Transverse colon (tissue), 4 donors: ENCODE measurements around the gene OR6B2. TPM values are rescaled to one million over a fixed set of nuclear protein-coding genes. Genes with fewer than 3 reads are reported as not detected.

ENCODE experiments used
- DNase-seq: peaks from one replicate; pipeline ENCODE4 v3.0.0-alpha.2; 2019
- H3K27ac ChIP-seq, 4 donors: fragments of 200-600 bp; sonication (generic); 2 replicates each; pipeline ENCODE4 v1.5.1; 2016 to 2018; ENCODE audit warnings: inconsistent platforms in 4 of 4
- H3K27me3 ChIP-seq: fragments of 200-600 bp; sonication (generic); 2 replicates; pipeline ENCODE4 v1.5.1; 2017; ENCODE audit warnings: inconsistent platforms
- H3K36me3 ChIP-seq, 4 donors: fragments of 200-600 bp; sonication (generic); 2 replicates each; pipeline ENCODE4 v1.5.1; 2017 to 2019; ENCODE audit warnings: inconsistent platforms in 4 of 4
- H3K4me1 ChIP-seq, 4 donors: fragments of 200-600 bp; sonication (generic); 2 replicates each; pipeline ENCODE4 v1.5.1; 2017 to 2020; ENCODE audit warnings: inconsistent platforms in 4 of 4
- H3K4me3 ChIP-seq, 4 donors: fragments of 200-600 bp; sonication (generic); 1 replicate in 1 of 4; 2 replicates in 3 of 4; pipeline versions ENCODE4 v1.5.1 to v1.6.1; 2017 to 2019; ENCODE audit warnings: inconsistent platforms in 4 of 4
- H3K9me3 ChIP-seq, 2 donors: fragments of 200-600 bp; sonication (generic); 2 replicates each; pipeline ENCODE4 v1.5.1; 2017 to 2019; ENCODE audit warnings: inconsistent platforms in 2 of 2
- EP300 ChIP-seq: sonication (generic); formaldehyde crosslinking; IDR thresholded peaks from one replicate; pipeline ENCODE4 v1.6.1; 2017; ENCODE audit warnings: antibody characterized with exemption, low read depth
- POLR2A ChIP-seq: fragments of 450-650 bp; IDR thresholded peaks from one replicate; pipeline ENCODE4 v1.6.1; 2016; ENCODE audit warnings: antibody characterized with exemption, mild to moderate bottlenecking, moderate library complexity
- POLR2AphosphoS5 ChIP-seq, 3 donors: sonication (generic); formaldehyde crosslinking; IDR thresholded peaks; one replicate each; pipeline ENCODE4 v1.6.1; 2016; ENCODE audit warnings: antibody characterized with exemption in 3 of 3
- WGBS, 2 donors: methylation state at CpG; one replicate each; pipeline ENCODE4 v1.1.5; 2018; ENCODE audit warnings: low coverage in 1 of 2; 5-methylcytosine and 5-hydroxymethylcytosine counted together
- in situ Hi-C, 4 donors: fragments of 200-750 bp; cut with MboI; loops; one replicate each; pipeline versions ENCODE4 v1.15.0 to v1.15.1; 2017; ENCODE audit warnings: low sequenced_read_pairs in 3 of 4, low pct_ligation_motif_present in 1 of 4, low pct_unique_long_range_greater_than_20kb in 1 of 4
- intact Hi-C: fragments of 100-400 bp; cut with DNase I; formaldehyde crosslinking; loops from one replicate; pipeline ENCODE4 v1.15.1; 2023; ENCODE audit warnings: low total_unique reads
- total RNA-seq, 4 donors: library from RNA; depleted of rRNA; stranded (reverse); fragments of >200 nt; gene quantifications; one replicate each; pipeline ENCODE4 v1.1.0, GENCODE V29; 2016
- TF ChIP-seq, protein P1 (sequence below), 5 experiments: fragments of 200-600 bp in 3 of 5; fragments of 450-650 bp in 2 of 5; sonication (generic) in 3 of 5; IDR thresholded peaks; 1 replicate in 2 of 5; 2 replicates in 3 of 5; pipeline ENCODE4 v1.5.1; 2016 to 2017; ENCODE audit warnings: antibody characterized with exemption in 5 of 5, inconsistent platforms in 3 of 5, mild to moderate bottlenecking in 2 of 5, moderate library complexity in 1 of 5

The OR6B2 gene
- total RNA-seq, 4 donors from 2014 or later, result not detected

DNA sequence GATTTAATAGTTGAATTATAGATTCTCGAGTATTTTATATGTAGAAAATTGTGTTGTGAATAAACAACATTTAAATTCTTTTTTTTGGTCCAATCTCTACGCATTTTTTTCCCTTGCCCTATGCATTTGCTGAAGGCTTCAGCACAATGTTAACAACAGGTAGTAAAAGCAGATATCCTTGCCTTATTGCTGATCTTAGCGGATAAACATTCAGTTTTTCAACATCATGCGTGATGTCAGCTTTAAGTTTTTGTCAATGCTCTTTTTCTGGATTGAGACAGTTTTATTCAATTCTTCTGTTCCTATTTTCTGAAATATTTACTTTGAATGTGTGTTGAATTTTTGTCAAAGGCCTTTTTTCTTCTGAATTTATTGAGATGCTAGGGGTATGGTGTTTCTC, 34.7 kb upstream of the OR6B2 start:
- no peak for DNase-seq
- Histone ChIP-seq H3K4me1 (no peaks in the 10 kb centered on the region), H3K27me3 (peaks cover 18% of the 10 kb centered on the region), H3K9me3 (no peaks in the 10 kb centered on the region), H3K27ac (no peak overlapping the region), H3K4me3 (no peak overlapping the region), H3K36me3 (no peaks in the 10 kb centered on the region)
- TF ChIP-seq POLR2AphosphoS5 (IDR thresholded peaks at IDR 0.05), result no peak
- TF ChIP-seq EP300, result no peak
- no peak for TF ChIP-seq POLR2A
- TF ChIP-seq, protein P1, sequence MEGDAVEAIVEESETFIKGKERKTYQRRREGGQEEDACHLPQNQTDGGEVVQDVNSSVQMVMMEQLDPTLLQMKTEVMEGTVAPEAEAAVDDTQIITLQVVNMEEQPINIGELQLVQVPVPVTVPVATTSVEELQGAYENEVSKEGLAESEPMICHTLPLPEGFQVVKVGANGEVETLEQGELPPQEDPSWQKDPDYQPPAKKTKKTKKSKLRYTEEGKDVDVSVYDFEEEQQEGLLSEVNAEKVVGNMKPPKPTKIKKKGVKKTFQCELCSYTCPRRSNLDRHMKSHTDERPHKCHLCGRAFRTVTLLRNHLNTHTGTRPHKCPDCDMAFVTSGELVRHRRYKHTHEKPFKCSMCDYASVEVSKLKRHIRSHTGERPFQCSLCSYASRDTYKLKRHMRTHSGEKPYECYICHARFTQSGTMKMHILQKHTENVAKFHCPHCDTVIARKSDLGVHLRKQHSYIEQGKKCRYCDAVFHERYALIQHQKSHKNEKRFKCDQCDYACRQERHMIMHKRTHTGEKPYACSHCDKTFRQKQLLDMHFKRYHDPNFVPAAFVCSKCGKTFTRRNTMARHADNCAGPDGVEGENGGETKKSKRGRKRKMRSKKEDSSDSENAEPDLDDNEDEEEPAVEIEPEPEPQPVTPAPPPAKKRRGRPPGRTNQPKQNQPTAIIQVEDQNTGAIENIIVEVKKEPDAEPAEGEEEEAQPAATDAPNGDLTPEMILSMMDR (IDR thresholded peaks at IDR 0.05), result no peak
- intact Hi-C loops (loop anchor here (5.0 kb wide), 1 partner anchor 77 kb away; the partner anchor contains the start of gene OTOS), in situ Hi-C loops (loop anchor here in 1 of 4 donors (10.0 kb wide), 1 partner anchor 70 kb away; the partner anchor contains the start of gene COPS9)
- WGBS, 2 donors, result 82 to 84% methylated on average over 4 of the region's 4 CpGs

GRCh38 chr2:240060977-240061591, 30.9 kb upstream of the OR6B2 start:
- no peak overlapping the region for H3K4me3 ChIP-seq
- no peaks in the 10 kb centered on the region for H3K36me3 ChIP-seq
- no peaks in the 10 kb centered on the region for H3K4me1 ChIP-seq
- no peaks in the 10 kb centered on the region for H3K9me3 ChIP-seq
- no peak overlapping the region for H3K27ac ChIP-seq
- intact Hi-C loops (loop anchor here (5.0 kb wide), 1 partner anchor 81 kb away; the partner anchor contains the start of gene OTOS), in situ Hi-C loops (loop anchor here in 1 of 4 donors (10.0 kb wide), 1 partner anchor 74 kb away; the partner anchor contains the start of gene COPS9)
- no peak for TF ChIP-seq POLR2A
- TF ChIP-seq POLR2AphosphoS5 (IDR thresholded peaks at IDR 0.05), result no peak
- TF ChIP-seq, protein P1 (IDR thresholded peaks at IDR 0.05), result peak; percentile 51 to 66 (median 53)
- no peak for TF ChIP-seq EP300
- peaks cover 16% of the 10 kb centered on the region for H3K27me3 ChIP-seq
- peak; percentile 20 for DNase-seq
- 38 to 39% methylated on average over 3 to 4 of the region's 4 CpGs for WGBS, 2 donors

GRCh38 chr2:240056678-240057077, 26.4 kb upstream of the OR6B2 start:
- Histone ChIP-seq H3K36me3 (no peaks in the 10 kb centered on the region), H3K27me3 (peaks cover 37% of the 10 kb centered on the region), H3K4me3 (no peak overlapping the region), H3K27ac (no peak overlapping the region), H3K9me3 (no peaks in the 10 kb centered on the region), H3K4me1 (no peaks in the 10 kb centered on the region)
- intact Hi-C loops (no loop called here), in situ Hi-C loops (loop anchor here in 2 of 4 donors (5.0 to 10.0 kb wide), 2 partner anchors 86 to 98 kb away; partner anchors contain the start of gene OTOS (in 1 of the 2))
- DNase-seq, result no peak
- TF ChIP-seq EP300, result no peak
- TF ChIP-seq POLR2AphosphoS5 (IDR thresholded peaks at IDR 0.05), result no peak
- TF ChIP-seq, protein P1 (IDR thresholded peaks at IDR 0.05), result no peak
- no peak for TF ChIP-seq POLR2A
- 83 to 100% methylated on average over 1 to 11 of the region's 11 CpGs for WGBS, 2 donors

- Histone ChIP-seq H3K4me1 (no peaks in the 10 kb centered on the region), H3K9me3 (no peaks in the 10 kb centered on the region), H3K36me3 (no peaks in the 10 kb centered on the region), H3K4me3 (no peak overlapping the region), H3K27me3 (peaks cover 49% of the 10 kb centered on the region), H3K27ac (no peak overlapping the region)
- WGBS, 2 donors, result 36 to 38% methylated on average over 6 to 13 of the region's 13 CpGs
- intact Hi-C loops (no loop called here), in situ Hi-C loops (loop anchor here in 2 of 4 donors (5.0 to 10.0 kb wide), 2 partner anchors 87 to 99 kb away; partner anchors contain the start of gene OTOS (in 1 of the 2))
- DNase-seq, result no peak
- TF ChIP-seq POLR2A (no peak), POLR2AphosphoS5 (IDR thresholded peaks at IDR 0.05) (no peak)
- TF ChIP-seq, protein P1 (IDR thresholded peaks at IDR 0.05), result no peak
Observed at GRCh38 chr2:240055177-240055917, 25.1 kb upstream of the OR6B2 start.
